GM12864 (cell line): ENCODE measurements around the gene ITPK1.

Experiments used
- DNase-seq: peaks from one replicate; pipeline ENCODE4 v3.0.0-alpha.2; 2011; ENCODE audit warnings: low read depth
- H3K4me3 ChIP-seq: 2 replicates; pipeline ENCODE4 v1.5.1; 2011; ENCODE audit warnings: mild to moderate bottlenecking, low read depth, low read length, control low read depth
- TF ChIP-seq, protein P1 (sequence below): IDR thresholded peaks from 2 replicates; pipeline ENCODE4 v1.5.1; 2011; ENCODE audit warnings: low read depth, mild to moderate bottlenecking, moderate library complexity, low read length, control low read depth, inconsistent platforms; ENCODE audit errors: missing control alignments

The ITPK1 gene

DNA sequence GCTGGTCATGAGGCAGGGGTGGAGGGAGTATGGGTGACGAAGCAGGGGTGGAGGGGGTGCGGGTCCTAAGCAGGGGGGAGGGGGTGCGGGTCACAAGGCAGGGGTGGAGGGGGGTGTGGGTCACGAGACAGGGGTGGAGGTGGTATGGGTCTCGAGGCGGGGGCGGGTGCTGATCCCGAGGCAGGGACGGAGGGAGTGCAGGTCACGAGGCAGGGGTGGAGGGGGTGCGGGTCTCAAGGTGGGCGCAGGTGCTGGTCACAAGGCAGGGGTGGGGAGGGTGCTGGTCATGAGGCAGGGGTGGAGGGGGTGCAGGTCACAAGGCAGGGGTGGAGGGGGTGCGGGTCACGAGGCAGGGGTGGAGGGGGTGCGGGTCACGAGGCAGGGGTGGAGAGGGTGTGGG, 56.5 kb downstream of the ITPK1 start:
- H3K4me3 ChIP-seq, result no peak overlapping the region
- TF ChIP-seq, protein P1, sequence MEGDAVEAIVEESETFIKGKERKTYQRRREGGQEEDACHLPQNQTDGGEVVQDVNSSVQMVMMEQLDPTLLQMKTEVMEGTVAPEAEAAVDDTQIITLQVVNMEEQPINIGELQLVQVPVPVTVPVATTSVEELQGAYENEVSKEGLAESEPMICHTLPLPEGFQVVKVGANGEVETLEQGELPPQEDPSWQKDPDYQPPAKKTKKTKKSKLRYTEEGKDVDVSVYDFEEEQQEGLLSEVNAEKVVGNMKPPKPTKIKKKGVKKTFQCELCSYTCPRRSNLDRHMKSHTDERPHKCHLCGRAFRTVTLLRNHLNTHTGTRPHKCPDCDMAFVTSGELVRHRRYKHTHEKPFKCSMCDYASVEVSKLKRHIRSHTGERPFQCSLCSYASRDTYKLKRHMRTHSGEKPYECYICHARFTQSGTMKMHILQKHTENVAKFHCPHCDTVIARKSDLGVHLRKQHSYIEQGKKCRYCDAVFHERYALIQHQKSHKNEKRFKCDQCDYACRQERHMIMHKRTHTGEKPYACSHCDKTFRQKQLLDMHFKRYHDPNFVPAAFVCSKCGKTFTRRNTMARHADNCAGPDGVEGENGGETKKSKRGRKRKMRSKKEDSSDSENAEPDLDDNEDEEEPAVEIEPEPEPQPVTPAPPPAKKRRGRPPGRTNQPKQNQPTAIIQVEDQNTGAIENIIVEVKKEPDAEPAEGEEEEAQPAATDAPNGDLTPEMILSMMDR, result no peak
- DNase-seq, result no peak

GRCh38 chr14:93057586-93058280, 58.0 kb downstream of the ITPK1 start:
- no peak overlapping the region for H3K4me3 ChIP-seq
- DNase-seq, result no peak
- TF ChIP-seq, protein P1, result no peak

GRCh38 chr14:93056840-93057585, 58.7 kb downstream of the ITPK1 start:
- no peak for DNase-seq
- TF ChIP-seq, protein P1, result no peak
- no peak overlapping the region for H3K4me3 ChIP-seq

DNA sequence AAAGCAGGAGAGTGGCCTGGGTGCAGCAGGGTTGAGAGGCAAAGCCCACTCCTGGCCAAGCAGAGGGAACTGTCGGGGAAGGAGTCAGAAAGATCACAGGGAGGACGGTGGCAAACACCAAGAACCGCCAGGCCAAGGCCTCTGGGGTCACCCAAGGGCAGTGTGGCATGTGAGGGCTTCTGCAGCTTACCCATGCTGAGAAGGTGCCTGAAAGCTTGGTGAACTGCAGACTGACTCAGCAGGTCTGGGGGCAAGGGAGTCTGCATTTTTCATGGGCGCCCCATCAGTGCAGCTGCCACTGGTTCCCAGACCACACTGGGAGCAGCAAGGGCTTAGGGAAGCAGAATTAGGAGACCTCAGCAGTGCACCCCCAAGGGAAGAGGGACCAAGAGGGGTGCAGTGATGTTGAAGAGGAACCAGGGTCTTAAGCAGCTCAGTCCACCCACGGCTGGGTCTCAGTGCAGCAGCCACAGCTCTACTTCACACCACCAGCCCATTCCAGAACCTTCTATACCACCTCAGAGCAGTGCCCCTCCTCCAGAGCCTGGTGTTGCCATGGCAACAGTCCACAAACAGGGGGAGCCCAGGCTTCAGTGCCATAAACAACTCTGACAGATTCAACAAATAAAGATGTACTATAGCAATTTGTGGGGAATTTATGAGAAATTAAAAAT, 59.4 kb downstream of the ITPK1 start:
- no peak for DNase-seq
- H3K4me3 ChIP-seq, result no peak overlapping the region
- TF ChIP-seq, protein P1, result no peak

DNA sequence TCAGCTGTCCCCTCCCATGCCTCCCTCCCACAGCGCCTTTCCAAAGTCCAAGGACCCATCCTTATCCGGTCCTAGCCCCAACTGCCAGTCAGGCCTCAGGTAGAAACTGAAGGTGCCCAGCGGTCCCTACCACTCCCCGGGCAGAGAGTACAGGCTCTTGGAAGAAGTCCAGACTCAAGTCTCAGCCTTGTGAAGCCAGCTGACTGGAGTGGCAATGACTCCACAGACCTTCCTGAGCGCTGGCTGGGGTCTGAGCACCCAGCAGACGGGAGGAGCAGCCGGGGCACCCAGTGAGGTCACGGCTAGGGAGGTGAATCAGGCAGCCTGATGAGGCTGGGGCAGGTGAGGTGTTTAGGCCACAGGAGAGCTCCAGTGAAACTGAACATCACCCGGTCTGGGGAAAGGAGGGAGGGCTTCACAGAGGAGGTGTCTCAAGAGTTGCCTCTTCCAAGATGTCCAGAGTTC, 60.0 kb downstream of the ITPK1 start:
- no peak overlapping the region for H3K4me3 ChIP-seq
- no peak for DNase-seq
- TF ChIP-seq, protein P1, result no peak

GRCh38 chr14:93054876-93055275, 60.8 kb downstream of the ITPK1 start:
- TF ChIP-seq, protein P1, result no peak
- DNase-seq, result no peak
- no peak overlapping the region for H3K4me3 ChIP-seq
